ENCODE results near the gene PPP1R26.
A peak's percentile ranks its signal among the peaks of the same experiment; 100 is the strongest.
"Not testable (repeated sequence)": the region's sequence is repeated elsewhere in the genome, so short reads cannot be mapped to it uniquely, and the experiment has no call there.

The PPP1R26 gene

DNA sequence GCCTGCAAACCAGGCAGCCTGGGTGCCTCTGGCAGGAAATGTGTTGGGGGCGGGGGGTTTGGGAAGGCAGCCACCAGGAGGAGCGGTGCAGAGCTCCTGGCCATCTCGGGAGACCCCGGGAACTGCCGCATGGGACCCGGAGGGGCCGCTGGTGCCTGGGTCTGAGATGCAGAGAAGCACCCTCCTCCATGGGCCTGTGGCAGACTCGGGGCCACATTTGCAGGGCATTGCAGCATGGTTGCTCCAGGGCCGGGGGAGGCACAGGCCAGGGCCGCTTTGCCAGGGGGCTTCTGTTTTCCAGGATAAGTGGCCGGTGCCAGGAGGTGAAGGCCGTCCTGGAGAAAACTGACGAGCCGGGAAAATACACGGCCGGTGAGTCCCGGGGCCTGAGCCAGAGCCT, 43.3 kb downstream of the PPP1R26 start:
- DNase-seq (ENCODE audit: low read depth), result no peak

DNA sequence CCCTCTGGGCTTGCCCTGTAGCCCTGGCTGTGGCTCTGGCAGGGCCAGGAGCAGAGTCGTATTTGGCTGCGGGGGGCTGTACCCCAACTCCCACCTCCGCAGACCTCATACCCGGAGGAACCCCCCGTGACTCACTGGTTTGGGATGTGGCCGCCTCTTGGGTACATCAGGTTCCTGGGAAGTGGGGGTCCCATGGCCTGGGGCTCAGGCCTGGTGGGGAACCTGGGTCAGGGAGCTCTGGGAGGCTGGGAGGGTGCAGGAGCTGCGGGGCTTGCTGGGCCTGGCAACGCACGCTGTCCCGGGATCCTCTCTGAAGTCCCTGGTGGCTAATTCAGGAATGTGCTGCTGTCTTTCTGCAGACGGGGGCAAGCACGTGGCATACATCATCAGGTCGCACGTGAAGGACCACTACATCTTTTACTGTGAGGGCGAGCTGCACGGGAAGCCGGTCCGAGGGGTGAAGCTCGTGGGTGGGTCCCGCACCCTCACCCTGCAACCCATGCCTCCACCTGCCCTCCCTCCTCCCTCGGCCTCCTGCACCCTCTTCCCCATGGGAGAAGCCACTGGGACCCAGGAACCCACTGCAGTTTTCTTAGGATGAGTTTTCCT, 44.0 kb downstream of the PPP1R26 start:
- no peak for DNase-seq (ENCODE audit: low read depth)

DNA sequence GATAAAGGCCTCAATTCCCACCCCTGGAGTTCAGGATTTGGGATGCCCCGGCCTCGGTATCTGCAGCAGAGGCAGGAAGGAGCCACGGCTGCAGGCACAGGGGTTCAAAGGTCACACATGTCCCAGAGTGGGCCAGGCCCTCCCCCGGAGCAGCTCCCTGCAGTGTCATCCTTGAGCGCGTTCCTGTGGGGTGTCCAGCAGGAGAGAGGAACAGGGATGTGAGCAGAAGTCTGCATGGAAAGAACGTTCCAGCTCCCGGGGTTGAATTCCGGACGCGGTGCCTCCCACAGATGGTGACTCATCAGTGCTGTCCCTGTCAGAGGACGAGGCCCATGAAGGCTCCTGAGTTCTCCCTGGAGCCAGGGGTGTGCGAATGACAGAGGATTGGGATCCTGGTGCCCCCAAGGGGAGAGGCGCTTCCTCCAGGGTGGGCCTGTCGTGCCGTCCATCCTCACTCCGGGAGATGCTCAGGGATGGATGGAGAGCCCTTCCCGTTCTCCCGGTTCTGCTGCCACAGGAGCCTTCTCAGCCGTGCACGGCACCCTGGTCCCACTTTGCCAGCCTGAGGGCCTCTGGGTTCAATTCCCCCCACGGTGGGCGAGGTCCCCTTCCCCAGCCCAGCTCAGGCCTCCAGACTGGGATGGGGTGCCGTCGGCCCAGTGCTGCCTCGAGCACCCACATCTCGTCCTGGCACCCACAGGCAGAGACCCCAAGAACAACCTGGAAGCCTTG, 44.7 kb downstream of the PPP1R26 start:
- DNase-seq (ENCODE audit: low read depth), result peak; percentile 45

DNA sequence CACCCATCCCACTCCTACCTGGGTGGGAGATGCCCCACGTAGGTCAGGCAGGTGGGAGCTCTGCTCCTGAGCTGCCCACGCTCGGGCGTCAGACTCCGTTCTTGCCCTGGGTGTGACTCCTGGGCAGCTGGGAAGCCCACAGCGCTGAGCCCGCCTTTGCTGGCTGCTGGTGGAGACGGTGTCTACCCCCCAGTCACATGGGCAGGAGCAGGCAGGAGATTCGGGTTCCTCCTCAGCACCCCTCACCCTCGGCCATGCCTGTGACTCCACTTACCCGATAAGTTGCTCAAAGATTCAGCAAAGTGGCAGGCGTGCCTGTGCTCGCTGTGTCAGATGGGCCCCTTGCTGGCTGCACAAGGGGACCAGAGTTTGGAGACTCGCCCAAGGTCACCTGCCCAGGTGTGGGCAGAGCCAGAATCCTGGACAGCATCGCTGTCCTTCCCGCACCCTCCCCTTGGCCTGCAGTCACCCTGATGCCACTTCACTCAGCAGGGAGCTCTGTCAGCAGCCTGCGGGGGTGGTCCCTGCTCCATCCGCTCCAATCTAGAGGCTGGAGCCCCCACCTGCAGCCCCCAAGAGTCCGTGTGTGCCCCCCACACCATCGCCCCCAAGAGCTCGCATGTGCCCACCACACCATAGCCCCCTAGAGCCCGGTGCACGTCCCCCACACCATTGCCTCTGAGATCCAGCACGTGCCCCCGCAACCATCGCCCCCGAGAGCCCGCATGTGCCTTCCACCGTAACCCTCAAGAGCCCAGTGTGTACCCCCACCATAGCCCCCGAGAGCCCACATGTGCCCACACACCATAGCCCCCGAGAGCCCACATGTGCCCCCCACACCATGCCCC, 45.9 kb downstream of the PPP1R26 start:
- DNase-seq (ENCODE audit: low read depth), result no peak

DNA sequence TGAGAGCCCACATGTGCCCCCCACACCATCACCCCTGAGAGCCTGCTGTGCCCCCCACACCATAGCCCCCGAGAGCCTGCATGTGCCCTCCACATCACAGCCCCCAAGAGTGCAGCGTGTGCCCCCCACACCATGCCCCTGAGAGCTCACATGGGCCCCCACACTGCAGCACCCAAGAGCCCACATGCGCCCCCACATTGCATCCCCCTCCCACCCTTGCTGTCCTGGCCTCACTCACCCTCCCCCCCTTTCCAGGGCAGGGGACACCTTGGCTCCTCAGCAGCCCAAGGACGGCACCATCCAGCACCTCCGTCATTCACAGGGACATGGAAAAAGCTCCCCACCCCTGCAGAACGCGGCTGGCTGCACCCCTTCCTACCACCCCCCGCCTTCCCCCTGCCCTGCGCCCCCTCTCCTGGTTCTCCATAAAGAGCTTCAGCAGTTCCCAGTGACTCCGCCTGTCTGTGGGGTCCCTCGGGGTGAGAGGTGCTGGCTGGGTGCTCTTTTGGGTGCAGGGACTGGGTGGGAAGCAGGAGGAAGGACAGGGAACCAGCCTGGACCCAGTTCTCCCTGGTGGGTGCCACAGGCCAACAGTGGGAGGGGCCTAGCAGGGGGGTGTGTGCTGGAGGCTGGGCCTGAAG, 46.6 kb downstream of the PPP1R26 start:
- no peak for DNase-seq (ENCODE audit: low read depth)

DNA sequence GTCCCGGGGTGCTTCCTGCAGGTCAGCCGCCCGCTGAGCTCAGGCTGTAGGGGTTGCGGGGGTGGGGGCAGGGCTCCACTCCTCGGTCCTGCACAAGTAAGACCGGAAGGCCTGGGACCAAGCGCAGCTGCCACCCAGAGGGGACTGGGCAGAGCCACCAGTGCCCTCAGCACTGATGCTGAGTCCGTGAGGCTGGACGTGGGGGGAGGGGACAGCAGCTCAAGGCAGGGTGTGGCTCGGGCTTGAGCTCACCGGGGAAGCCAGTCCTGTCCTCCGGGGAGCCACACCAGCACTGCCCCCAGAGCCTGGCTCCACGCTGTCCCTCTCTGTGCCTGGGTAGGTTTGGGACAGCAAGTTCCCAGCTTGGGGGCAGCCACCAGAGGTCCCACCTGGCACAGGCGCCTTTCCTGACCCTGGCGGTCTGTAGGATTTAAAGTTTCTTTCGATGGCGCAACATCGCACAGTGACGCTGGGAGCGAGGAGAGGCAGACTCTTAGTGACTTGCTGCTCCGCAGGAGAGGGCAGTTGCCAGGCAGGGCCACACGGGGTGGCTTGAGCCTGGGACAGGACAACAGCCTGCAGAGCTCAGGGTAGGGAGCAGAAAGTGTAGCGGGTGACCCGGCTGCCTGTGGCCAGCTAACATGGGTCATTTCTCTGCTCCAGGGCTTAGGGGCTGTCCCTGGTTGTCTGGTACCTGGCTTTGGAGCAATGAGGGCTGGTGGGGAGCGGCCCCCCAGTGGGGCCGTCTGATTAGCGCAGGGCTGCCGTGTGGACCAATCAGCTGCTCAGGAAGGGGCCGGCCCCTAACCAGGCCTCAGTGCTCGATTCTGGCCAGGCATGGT, 47.4 kb downstream of the PPP1R26 start:
- no peak for DNase-seq (ENCODE audit: low read depth)

DNA sequence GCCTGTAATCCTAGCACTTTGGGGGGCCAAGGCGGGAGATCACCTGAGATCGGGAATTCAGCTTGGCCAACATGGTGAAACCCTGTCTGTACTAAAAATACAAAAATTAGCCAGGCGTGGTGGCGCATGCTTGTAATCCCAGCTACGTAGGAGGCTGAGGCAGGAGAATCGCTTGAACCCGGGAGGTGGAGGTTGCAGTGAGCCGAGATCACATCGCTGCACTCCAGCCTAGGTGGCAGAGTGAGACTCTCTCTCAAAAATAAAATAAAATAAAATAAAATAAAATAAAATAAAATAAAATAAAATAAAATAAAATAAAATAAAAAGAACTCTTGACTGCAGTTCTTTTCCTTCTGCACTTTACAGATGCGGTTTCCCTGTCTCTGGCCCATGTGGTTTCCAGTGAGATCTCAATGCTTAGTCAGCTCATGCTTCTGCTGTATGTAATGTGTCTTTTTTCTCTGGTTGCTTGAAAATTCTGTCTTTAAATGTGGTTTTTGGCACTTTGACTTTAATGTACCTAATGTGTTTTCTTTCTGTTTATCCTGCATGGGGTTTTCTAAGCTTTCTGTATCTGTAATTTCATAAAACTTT, 49.4 kb downstream of the PPP1R26 start:
- DNase-seq (ENCODE audit: low read depth), result not testable (repeated sequence)

DNA sequence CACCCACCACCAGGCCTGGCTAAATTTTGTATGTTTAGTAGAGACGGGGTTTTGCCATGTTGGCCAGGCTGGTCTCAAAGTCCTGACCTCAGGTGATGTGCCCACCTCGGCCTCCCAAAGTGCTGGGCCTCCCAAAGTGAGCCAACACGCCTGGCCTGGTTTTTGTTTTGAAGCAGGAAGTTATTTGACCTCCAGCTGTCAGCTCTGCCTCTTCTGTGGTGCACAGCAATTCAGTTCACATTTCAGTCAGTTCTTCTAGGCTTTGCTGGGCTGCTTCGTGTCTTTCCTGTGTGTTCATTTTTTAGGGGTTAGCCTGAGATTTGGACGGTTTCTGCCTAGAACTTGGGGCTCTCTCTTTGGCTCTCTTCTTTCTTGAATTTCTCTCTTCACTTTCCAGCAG, 50.6 kb downstream of the PPP1R26 start:
- DNase-seq (ENCODE audit: low read depth), result no peak

DNA sequence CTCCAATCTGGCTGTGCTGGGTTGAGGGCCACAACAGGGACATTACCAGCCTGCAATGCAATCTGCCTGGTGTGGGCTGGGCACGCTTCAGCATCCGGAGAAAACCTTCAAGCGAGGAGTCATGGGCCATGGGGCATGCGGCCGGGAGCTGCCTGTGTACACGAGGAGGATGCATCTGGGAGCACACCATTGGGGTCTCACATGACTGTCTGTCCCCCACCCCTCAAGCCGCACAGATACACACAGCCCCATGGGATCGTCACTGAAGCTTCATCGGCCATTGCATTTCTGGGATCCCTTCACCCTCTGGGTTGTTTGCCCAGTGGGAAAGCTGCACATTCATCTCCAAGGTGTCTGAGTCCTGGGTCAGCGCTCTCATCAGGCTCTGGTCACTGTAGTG, 51.5 kb downstream of the PPP1R26 start:
- DNase-seq (ENCODE audit: low read depth), result no peak

DNA sequence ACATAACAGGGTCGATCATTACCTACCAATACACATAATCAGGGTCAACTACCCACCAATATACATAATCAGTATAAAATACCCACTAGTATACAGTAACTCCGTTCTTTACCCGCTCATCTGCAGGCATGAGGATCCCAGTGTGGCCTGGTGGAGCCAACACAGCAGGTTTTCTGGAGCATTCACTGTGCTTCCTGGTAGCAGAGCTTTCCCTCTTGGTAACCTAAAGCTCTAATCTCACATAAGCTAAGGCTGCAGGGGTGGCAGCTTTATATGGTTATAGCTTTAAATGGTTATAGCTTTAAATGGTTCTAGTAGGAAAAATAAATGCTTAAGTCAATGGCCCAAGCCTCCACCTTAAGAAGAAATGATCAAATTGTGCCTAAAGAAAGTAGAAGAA, 53.5 kb downstream of the PPP1R26 start:
- DNase-seq (ENCODE audit: low read depth), result no peak

DNA sequence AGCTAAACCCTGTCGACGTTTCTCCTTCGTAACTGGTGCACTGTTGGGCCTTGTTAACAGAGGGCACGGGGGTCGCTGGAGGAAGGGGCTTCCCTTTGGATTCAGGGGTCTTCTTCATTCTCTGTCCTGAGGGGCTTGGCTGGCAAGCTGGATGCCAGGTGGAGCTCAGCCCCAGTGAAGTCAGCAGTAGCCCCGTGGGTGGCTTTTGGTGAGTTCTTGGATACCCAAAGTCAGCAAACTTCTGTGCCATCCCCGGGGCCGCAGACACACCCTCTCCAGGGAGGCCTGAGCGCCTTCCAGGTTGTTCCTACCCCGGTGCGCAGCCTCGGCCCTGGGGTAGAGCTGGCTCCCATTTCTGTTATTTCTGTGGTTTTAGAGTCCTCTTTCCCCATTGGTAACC, 54.1 kb downstream of the PPP1R26 start:
- DNase-seq (ENCODE audit: low read depth), result no peak

DNA sequence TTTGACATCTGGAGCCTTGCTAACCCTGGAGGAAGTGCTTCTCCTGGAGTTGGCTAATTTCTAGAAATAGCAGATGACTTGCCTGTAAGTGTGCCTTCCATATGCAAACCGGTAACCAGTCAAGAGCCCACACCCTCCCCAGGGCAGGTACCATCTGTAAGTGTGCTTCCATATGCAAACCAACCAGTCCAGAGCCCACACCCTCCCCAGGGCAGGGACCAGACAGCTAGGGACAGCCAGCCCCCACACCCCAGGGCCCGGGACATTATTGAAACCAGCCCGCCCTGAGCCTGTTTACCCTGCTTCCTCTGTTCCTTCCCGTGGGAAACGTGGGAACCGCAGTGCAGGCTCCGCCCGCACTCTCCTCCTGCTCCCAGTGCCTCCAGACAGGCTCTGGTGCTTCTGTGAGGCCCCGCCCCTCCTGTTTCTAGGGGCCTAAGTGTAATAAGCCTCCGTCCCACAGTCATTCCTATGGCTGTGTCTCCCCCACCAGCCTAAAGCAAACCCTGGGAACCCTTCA, 54.7 kb downstream of the PPP1R26 start:
- not testable (repeated sequence) for DNase-seq (ENCODE audit: low read depth)

DNA sequence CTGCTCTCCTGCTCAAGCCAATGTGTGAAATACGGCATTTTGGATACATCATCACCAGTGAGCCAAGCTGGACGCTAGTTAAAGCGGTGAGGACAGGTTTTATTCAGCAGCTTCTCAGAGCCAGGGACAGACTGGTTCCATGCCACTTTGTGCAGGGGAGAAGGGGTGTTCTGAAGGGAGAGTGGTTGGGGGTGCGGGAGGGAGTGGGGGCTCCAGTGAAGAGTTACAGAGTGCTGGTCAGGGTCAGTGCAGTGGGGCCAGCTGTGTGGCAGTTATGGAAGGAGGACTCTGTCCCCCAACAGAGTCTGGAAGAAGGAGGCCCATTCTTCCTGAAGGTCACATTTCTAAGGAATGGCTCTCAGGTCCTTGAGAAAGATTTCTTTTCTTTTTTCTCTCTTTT, 55.2 kb downstream of the PPP1R26 start:
- DNase-seq (ENCODE audit: low read depth), result not testable (repeated sequence)

DNA sequence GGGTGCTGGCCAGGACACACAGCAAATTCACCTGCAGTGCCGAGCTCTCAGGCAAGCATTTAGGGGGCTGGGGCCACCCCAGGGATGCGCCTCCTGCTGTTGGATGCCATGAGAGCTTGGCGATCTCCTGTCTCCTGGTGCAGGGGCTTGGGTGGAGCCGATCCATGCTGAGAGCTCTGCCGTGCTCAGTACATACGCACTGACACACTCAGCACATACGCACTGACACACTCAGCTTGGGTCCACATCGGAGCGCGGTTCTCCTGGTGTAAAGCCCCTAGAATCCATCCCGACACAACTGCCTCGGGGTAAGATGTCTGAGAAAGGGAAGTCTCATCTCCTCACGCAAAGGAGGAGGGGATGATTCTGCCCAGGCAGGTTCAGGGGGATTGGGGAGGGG, 56.0 kb downstream of the PPP1R26 start:
- DNase-seq (ENCODE audit: low read depth), result not testable (repeated sequence)

DNA sequence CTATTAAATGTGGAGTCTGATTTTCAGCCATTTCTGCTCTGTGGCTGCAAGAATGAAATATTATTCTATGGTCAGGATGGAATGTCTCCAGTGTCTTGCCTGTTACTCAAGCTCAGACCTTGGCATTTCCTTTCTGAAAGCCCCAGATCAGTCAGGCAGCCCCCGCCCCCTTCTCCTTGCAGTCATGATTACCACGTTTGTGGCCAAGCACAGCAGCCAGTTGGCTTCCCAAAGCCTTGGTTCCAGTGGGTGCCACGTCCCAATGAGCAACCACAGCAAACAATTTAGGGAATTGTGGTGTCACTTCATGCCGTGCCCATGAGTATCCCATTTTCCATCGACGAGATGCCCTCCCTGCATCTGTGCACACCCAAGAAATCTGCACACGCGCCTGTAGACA, 56.6 kb downstream of the PPP1R26 start:
- DNase-seq (ENCODE audit: low read depth), result no peak
